Liver (tissue), 9 donors: ENCODE results near the gene PIMREG. TPM values are rescaled to one million over a fixed set of nuclear protein-coding genes. Genes with fewer than 3 reads are reported as not detected.
A peak's percentile ranks its signal among the peaks of the same experiment; 100 is the strongest.

Experiments used
- DNase-seq: peaks from one replicate; pipeline ENCODE4 v3.0.0-alpha.2; 2017; ENCODE audit warnings: low spot score
- H3K27ac ChIP-seq, 2 donors: one replicate each; pipeline ENCODE4 v1.7.0; 2013; ENCODE audit warnings: inconsistent platforms in 2 of 2, low read length in 2 of 2, control low read depth in 1 of 2, low read depth in 1 of 2, mild to moderate bottlenecking in 1 of 2
- H3K27me3 ChIP-seq, 4 donors: one replicate each; pipeline versions ENCODE4 v1.6.1 to v1.7.0; 2013; ENCODE audit warnings: low read length in 3 of 4, inconsistent platforms in 1 of 4, mild to moderate bottlenecking in 1 of 4, moderate library complexity in 1 of 4; ENCODE audit not compliant: control insufficient read depth in 4 of 4, insufficient read depth in 4 of 4
- H3K36me3 ChIP-seq, 4 donors: one replicate each; pipeline versions ENCODE4 v1.6.1 to v1.7.0; 2013; ENCODE audit warnings: low read length in 3 of 4, mild to moderate bottlenecking in 3 of 4, low read depth in 1 of 4, moderate library complexity in 1 of 4; ENCODE audit not compliant: control insufficient read depth in 4 of 4, insufficient read depth in 3 of 4
- H3K4me1 ChIP-seq, 4 donors: one replicate each; pipeline versions ENCODE4 v1.6.1 to v1.7.0; 2013; ENCODE audit warnings: low read length in 3 of 4, mild to moderate bottlenecking in 3 of 4, moderate library complexity in 1 of 4; ENCODE audit not compliant: control insufficient read depth in 4 of 4, insufficient read depth in 4 of 4
- H3K4me3 ChIP-seq, 3 donors: one replicate each; pipeline versions ENCODE4 v1.6.1 to v1.7.0; 2013; ENCODE audit warnings: low read length in 3 of 3, control low read depth in 1 of 3, low read depth in 1 of 3, mild to moderate bottlenecking in 1 of 3
- H3K9ac ChIP-seq, 2 donors: one replicate each; pipeline ENCODE4 v1.7.0; 2013; ENCODE audit warnings: low read length in 2 of 2, mild to moderate bottlenecking in 2 of 2, moderate library complexity in 2 of 2, control low read depth in 1 of 2, low read depth in 1 of 2
- H3K9me3 ChIP-seq, 4 donors: one replicate each; pipeline versions ENCODE4 v1.6.1 to v1.7.0; 2013; ENCODE audit warnings: low read length in 3 of 4; ENCODE audit not compliant: control insufficient read depth in 4 of 4
- ATF3 ChIP-seq: IDR thresholded peaks from 2 replicates; pipeline ENCODE4 v1.6.1; 2016; ENCODE audit warnings: antibody characterized with exemption
- CTCF ChIP-seq: fragments of 150-350 bp; IDR thresholded peaks from 2 replicates; pipeline ENCODE4 v1.5.1; 2017; ENCODE audit warnings: improper control_type of control experiment, low read depth, low read length; ENCODE audit not compliant: missing input control
- EGR1 ChIP-seq, 2 donors: IDR thresholded peaks; 2 replicates each; pipeline ENCODE4 v1.6.1; 2016 to 2018; ENCODE audit warnings: antibody characterized with exemption in 2 of 2, low read depth in 2 of 2
- FOXA1 ChIP-seq: IDR thresholded peaks from 2 replicates; pipeline ENCODE4 v1.6.1; 2016; ENCODE audit warnings: antibody characterized with exemption
- FOXA2 ChIP-seq: IDR thresholded peaks from 2 replicates; pipeline ENCODE4 v1.6.1; 2016; ENCODE audit warnings: antibody characterized with exemption
- GABPA ChIP-seq, 2 donors: IDR thresholded peaks in 1 of 2; conservative IDR thresholded peaks in 1 of 2; 2 replicates each; pipeline ENCODE4 v1.6.1; 2016; ENCODE audit warnings: antibody characterized with exemption in 2 of 2, mild to moderate bottlenecking in 1 of 2, moderate library complexity in 1 of 2
- HNF4A ChIP-seq, 2 donors: conservative IDR thresholded peaks; 2 replicates each; pipeline ENCODE4 v1.6.1; 2016; ENCODE audit warnings: antibody characterized with exemption in 2 of 2, mild to moderate bottlenecking in 2 of 2
- HNF4G ChIP-seq: IDR thresholded peaks from 2 replicates; pipeline ENCODE4 v1.6.1; 2016; ENCODE audit warnings: antibody characterized with exemption
- JUND ChIP-seq, 2 donors: IDR thresholded peaks; 2 replicates each; pipeline ENCODE4 v1.6.1; 2016; ENCODE audit warnings: antibody characterized with exemption in 2 of 2
- MAX ChIP-seq: IDR thresholded peaks from 2 replicates; pipeline ENCODE4 v1.6.1; 2016; ENCODE audit warnings: antibody characterized with exemption
- NR2F2 ChIP-seq: IDR thresholded peaks from 2 replicates; pipeline ENCODE4 v1.6.1; 2016; ENCODE audit warnings: antibody characterized with exemption
- RAD21 ChIP-seq, 2 donors: IDR thresholded peaks; 2 replicates each; pipeline ENCODE4 v1.6.1; 2016; ENCODE audit warnings: antibody characterized with exemption in 2 of 2, mild to moderate bottlenecking in 2 of 2
- REST ChIP-seq: IDR thresholded peaks from 2 replicates; pipeline ENCODE4 v1.6.1; 2016; ENCODE audit warnings: antibody characterized with exemption, mild to moderate bottlenecking
- RXRA ChIP-seq, 2 donors: IDR thresholded peaks; 2 replicates each; pipeline ENCODE4 v1.6.1; 2017 to 2018; ENCODE audit warnings: antibody characterized with exemption in 2 of 2, mild to moderate bottlenecking in 1 of 2
- SP1 ChIP-seq: IDR thresholded peaks from 2 replicates; pipeline ENCODE4 v1.6.1; 2018; ENCODE audit warnings: antibody characterized with exemption, mild to moderate bottlenecking
- TAF1 ChIP-seq: conservative IDR thresholded peaks from 2 replicates; pipeline ENCODE4 v1.6.1; 2016; ENCODE audit warnings: antibody characterized with exemption, mild to moderate bottlenecking
- YY1 ChIP-seq: IDR thresholded peaks from 2 replicates; pipeline ENCODE4 v1.6.1; 2016; ENCODE audit warnings: antibody characterized with exemption, mild to moderate bottlenecking
- ZBTB33 ChIP-seq: IDR thresholded peaks from 2 replicates; pipeline ENCODE4 v1.6.1; 2016; ENCODE audit warnings: antibody characterized with exemption
- WGBS: extraction: QIAGEN DNeasy Blood & Tissue Kit; methylation state at CpG from one replicate; pipeline ENCODE4 v1.1.7; 2013; 5-methylcytosine and 5-hydroxymethylcytosine counted together
- polyA plus RNA-seq, 2 donors: library from polyadenylated mRNA; stranded (reverse) in 1 of 2; unstranded in 1 of 2; fragments of 200-250 nt in 1 of 2; fragments of >200 nt in 1 of 2; fragmentation: Nextera tagmentation in 1 of 2; extraction: Ambion mirVana in 1 of 2; gene quantifications; one replicate each; pipeline versions ENCODE4 v1.2.1 to v1.2.3, GENCODE V29; 2013 to 2015
- total RNA-seq, 2 donors: library from RNA; depleted of rRNA; stranded (reverse); fragments of >200 nt; gene quantifications; one replicate each; pipeline ENCODE4 v1.2.3, GENCODE V29; 2014
- donor health status: healthy.
- donor health status: healthy.
- donor health status: healthy.
- donor health status: healthy.
- donor health status: healthy.

Gene PIMREG
- total and polyA plus RNA-seq, 4 donors: 0.10 to 5.2 (median 0.75) TPM; not detected in 1

GRCh38 chr17:6473128-6473767, 29.0 kb downstream of the PIMREG start:
- Histone ChIP-seq H3K4me3 (no peak overlapping the region), H3K36me3 (no peaks in the 10 kb centered on the region), H3K9ac (no peak overlapping the region), H3K9me3 (no peaks in the 10 kb centered on the region), H3K27me3 (no peaks in the 10 kb centered on the region), H3K4me1 (no peaks in the 10 kb centered on the region), H3K27ac (no peak overlapping the region)
- TF ChIP-seq SP1 (no peak), RAD21 (IDR thresholded peaks at IDR 0.05) (peak; percentile 75 to 89), JUND (IDR thresholded peaks at IDR 0.05) (no peak), CTCF (peak; percentile 89)
- 48% methylated on average over 14 of the region's 14 CpGs for WGBS
- peak; percentile 80 for DNase-seq

- Histone ChIP-seq H3K27me3 (no peaks in the 10 kb centered on the region), H3K4me3 (no peak overlapping the region), H3K9ac (no peak overlapping the region), H3K36me3 (no peaks in the 10 kb centered on the region), H3K4me1 (no peaks in the 10 kb centered on the region), H3K9me3 (no peaks in the 10 kb centered on the region), H3K27ac (no peak overlapping the region)
- WGBS: 92% methylated on average over 22 of the region's 22 CpGs
- no peak for DNase-seq
- no peak for TF ChIP-seq HNF4G
- no peak for TF ChIP-seq GABPA (IDR thresholded peaks at IDR 0.05 in 1 of 2, conservative IDR thresholded peaks at IDR 0.05 in 1 of 2)
- no peak for TF ChIP-seq ATF3
- TF ChIP-seq SP1: no peak
- TF ChIP-seq TAF1: no peak
- no peak for TF ChIP-seq FOXA1
- no peak for TF ChIP-seq YY1
- TF ChIP-seq JUND (IDR thresholded peaks at IDR 0.05): no peak
- no peak for TF ChIP-seq NR2F2
- no peak for TF ChIP-seq EGR1 (IDR thresholded peaks at IDR 0.05; ENCODE audit: low read depth in 2 of 2)
- TF ChIP-seq CTCF: no peak
- TF ChIP-seq HNF4A (conservative IDR thresholded peaks at IDR 0.05): no peak
- no peak for TF ChIP-seq RXRA (IDR thresholded peaks at IDR 0.05)
- TF ChIP-seq RAD21 (IDR thresholded peaks at IDR 0.05): no peak
- no peak for TF ChIP-seq MAX
- no peak for TF ChIP-seq REST
- no peak for TF ChIP-seq ZBTB33
- no peak for TF ChIP-seq FOXA2
Observed at GRCh38 chr17:6474376-6474775, 30.1 kb downstream of the PIMREG start.
